HG03103 (cell line): ENCODE measurements around the gene EEFSEC.

Experiments used
- ATAC-seq: cut with Tn5 transposase; IDR thresholded peaks from one replicate; pipeline ENCODE4 v1.9.1; 2021; ENCODE audit warnings: low read depth; ENCODE audit not compliant: unreplicated experiment

Gene EEFSEC

GRCh38 chr3:128239304-128239703, 86.0 kb downstream of the EEFSEC start:
- no peak for ATAC-seq

- ATAC-seq, result no peak
Measured at GRCh38 chr3:128240232-128240631, 87.0 kb downstream of the EEFSEC start.

GRCh38 chr3:128241741-128242140, 88.5 kb downstream of the EEFSEC start:
- no peak for ATAC-seq

- ATAC-seq, result no peak
Measured at GRCh38 chr3:128242818-128243601, 89.7 kb downstream of the EEFSEC start.

GRCh38 chr3:128243602-128244504, 90.6 kb downstream of the EEFSEC start:
- ATAC-seq, result no peak

- ATAC-seq, result no peak
Measured at GRCh38 chr3:128245460-128245859, 92.2 kb downstream of the EEFSEC start.

- no peak for ATAC-seq
Measured at GRCh38 chr3:128247666-128248409, 94.6 kb downstream of the EEFSEC start.

GRCh38 chr3:128252083-128252482, 98.8 kb downstream of the EEFSEC start:
- ATAC-seq, result no peak

GRCh38 chr3:128253150-128253549, 99.9 kb downstream of the EEFSEC start:
- ATAC-seq, result no peak

GRCh38 chr3:128254066-128254590, 100.8 kb downstream of the EEFSEC start:
- no peak for ATAC-seq

GRCh38 chr3:128254967-128255366, 101.7 kb downstream of the EEFSEC start:
- no peak for ATAC-seq

GRCh38 chr3:128256131-128256530, 102.8 kb downstream of the EEFSEC start:
- ATAC-seq, result no peak

- ATAC-seq, result no peak
Measured at GRCh38 chr3:128257632-128258031, 104.4 kb downstream of the EEFSEC start.

GRCh38 chr3:128260275-128260674, 107.0 kb downstream of the EEFSEC start:
- no peak for ATAC-seq

GRCh38 chr3:128262457-128262856, 109.2 kb downstream of the EEFSEC start:
- no peak for ATAC-seq

- ATAC-seq, result no peak
Measured at GRCh38 chr3:128263118-128263517, 109.8 kb downstream of the EEFSEC start.

GRCh38 chr3:128263946-128264345, 110.7 kb downstream of the EEFSEC start:
- no peak for ATAC-seq

- no peak for ATAC-seq
Measured at GRCh38 chr3:128266453-128266852, 113.2 kb downstream of the EEFSEC start.

GRCh38 chr3:128267541-128267940, 114.3 kb downstream of the EEFSEC start:
- no peak for ATAC-seq

GRCh38 chr3:128269006-128269775, 115.9 kb downstream of the EEFSEC start:
- no peak for ATAC-seq
